GM21825 (cell line): Measurements from ENCODE around the gene VEPH1.

Experiments used
- ATAC-seq: cut with Tn5 transposase; IDR thresholded peaks from one replicate; pipeline ENCODE4 v1.9.1; 2021; ENCODE audit warnings: mild to moderate bottlenecking, moderate library complexity; ENCODE audit not compliant: unreplicated experiment

The VEPH1 gene

GRCh38 chr3:157393113-157393512 is 110.1 kb downstream of the VEPH1 start:
- no peak for ATAC-seq

- no peak for ATAC-seq
Observed at GRCh38 chr3:157392104-157392503, 111.1 kb downstream of the VEPH1 start.

GRCh38 chr3:157390713-157391515 is 112.3 kb downstream of the VEPH1 start:
- no peak for ATAC-seq

- no peak for ATAC-seq
Observed at GRCh38 chr3:157388976-157389375, 114.2 kb downstream of the VEPH1 start.

- ATAC-seq: no peak
Observed at GRCh38 chr3:157387708-157388435, 115.3 kb downstream of the VEPH1 start.

GRCh38 chr3:157384491-157384890 is 118.7 kb downstream of the VEPH1 start:
- no peak for ATAC-seq

GRCh38 chr3:157384031-157384430 is 119.2 kb downstream of the VEPH1 start:
- ATAC-seq: no peak

GRCh38 chr3:157381606-157382005 is 121.6 kb downstream of the VEPH1 start:
- no peak for ATAC-seq

GRCh38 chr3:157379525-157380140 is 123.6 kb downstream of the VEPH1 start:
- no peak for ATAC-seq

GRCh38 chr3:157376603-157377300 is 126.5 kb downstream of the VEPH1 start:
- ATAC-seq: no peak

GRCh38 chr3:157375342-157375986 is 127.8 kb downstream of the VEPH1 start:
- ATAC-seq: no peak

- no peak for ATAC-seq
Observed at GRCh38 chr3:157374933-157375332, 128.3 kb downstream of the VEPH1 start.

- ATAC-seq: no peak
Observed at GRCh38 chr3:157373783-157374182, 129.4 kb downstream of the VEPH1 start.

GRCh38 chr3:157370867-157371266 is 132.3 kb downstream of the VEPH1 start:
- no peak for ATAC-seq

GRCh38 chr3:157369727-157370421 is 133.3 kb downstream of the VEPH1 start:
- ATAC-seq: no peak

GRCh38 chr3:157368171-157368570 is 135.0 kb downstream of the VEPH1 start:
- ATAC-seq: no peak

- ATAC-seq: no peak
Observed at GRCh38 chr3:157363393-157363792, 139.8 kb downstream of the VEPH1 start.

- ATAC-seq: no peak
Observed at GRCh38 chr3:157362348-157362747, 140.9 kb downstream of the VEPH1 start.

GRCh38 chr3:157360044-157360443 is 143.2 kb downstream of the VEPH1 start:
- ATAC-seq: no peak

GRCh38 chr3:157356541-157356940 is 146.7 kb downstream of the VEPH1 start:
- ATAC-seq: no peak
